Measurements from ENCODE around the gene ZDHHC15.
"Not testable (repeated sequence)": the region's sequence is repeated elsewhere in the genome, so short reads cannot be mapped to it uniquely, and the experiment has no call there.

ZDHHC15 gene

GRCh38 chrX:75421688-75422230, 101.1 kb downstream of the ZDHHC15 start:
- POLR2A ChIA-PET: no interaction called here
- CTCF ChIA-PET: no interaction called here
- no peak for DNase-seq (ENCODE audit: extremely low spot score)
- no peak for TF ChIP-seq CTCF (IDR thresholded peaks at IDR 0.05; ENCODE audit: control extremely low read depth, extremely low read depth, low read depth, missing control alignments)

DNA sequence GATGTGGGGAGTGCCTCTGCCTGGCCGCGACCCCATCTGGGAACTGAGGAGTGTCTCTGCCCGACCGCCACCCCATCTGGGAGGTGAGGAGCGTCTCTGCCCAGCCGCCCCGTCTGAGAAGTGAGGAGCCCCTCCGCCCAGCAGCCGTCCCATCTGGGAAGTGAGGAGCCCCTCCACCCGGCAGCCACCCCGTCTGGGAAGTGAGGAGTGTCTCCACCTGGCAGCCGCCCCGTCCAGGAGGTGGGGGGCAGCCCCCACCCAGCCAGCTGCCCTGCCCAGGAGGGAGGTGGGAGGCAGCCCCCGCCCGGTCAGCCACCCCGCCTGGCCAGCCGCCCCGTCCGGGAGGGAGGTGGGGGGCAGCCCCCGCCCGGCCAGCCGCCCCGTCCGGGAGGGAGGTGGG, 115.7 kb downstream of the ZDHHC15 start:
- POLR2A ChIA-PET; CTCF ChIA-PET; DNase-seq (ENCODE audit: extremely low spot score): not testable (repeated sequence)

GRCh38 chrX:75390470-75390869, 132.4 kb downstream of the ZDHHC15 start:
- ChIA-PET CTCF (no interaction called here), POLR2A (no interaction called here)
- no peak for DNase-seq (ENCODE audit: extremely low spot score)
- no peak for TF ChIP-seq CTCF (IDR thresholded peaks at IDR 0.05; ENCODE audit: control extremely low read depth, extremely low read depth, low read depth, missing control alignments)

- POLR2A ChIA-PET: no interaction called here
- TF ChIP-seq CTCF (IDR thresholded peaks at IDR 0.05; ENCODE audit: control extremely low read depth, extremely low read depth, low read depth, missing control alignments): no peak
- no peak for DNase-seq (ENCODE audit: extremely low spot score)
- CTCF ChIA-PET: no interaction called here
These were observed 153.1 kb downstream of the ZDHHC15 start for GRCh38 chrX:75369721-75370120.

GRCh38 chrX:75366861-75367260, 156.0 kb downstream of the ZDHHC15 start:
- CTCF ChIA-PET: no interaction called here
- no peak for TF ChIP-seq CTCF (IDR thresholded peaks at IDR 0.05; ENCODE audit: control extremely low read depth, extremely low read depth, low read depth, missing control alignments)
- no peak for DNase-seq (ENCODE audit: extremely low spot score)
- POLR2A ChIA-PET: no interaction called here

GRCh38 chrX:75365243-75365975, 157.4 kb downstream of the ZDHHC15 start:
- no peak for DNase-seq (ENCODE audit: extremely low spot score)
- CTCF ChIA-PET: interaction anchor here (1.5 kb wide), 1 partner anchor 14 kb away, joined by 4 read pairs; no protein-coding TSS in a partner anchor
- POLR2A ChIA-PET: no interaction called here
- no peak for TF ChIP-seq CTCF (IDR thresholded peaks at IDR 0.05; ENCODE audit: control extremely low read depth, extremely low read depth, low read depth, missing control alignments)

DNA sequence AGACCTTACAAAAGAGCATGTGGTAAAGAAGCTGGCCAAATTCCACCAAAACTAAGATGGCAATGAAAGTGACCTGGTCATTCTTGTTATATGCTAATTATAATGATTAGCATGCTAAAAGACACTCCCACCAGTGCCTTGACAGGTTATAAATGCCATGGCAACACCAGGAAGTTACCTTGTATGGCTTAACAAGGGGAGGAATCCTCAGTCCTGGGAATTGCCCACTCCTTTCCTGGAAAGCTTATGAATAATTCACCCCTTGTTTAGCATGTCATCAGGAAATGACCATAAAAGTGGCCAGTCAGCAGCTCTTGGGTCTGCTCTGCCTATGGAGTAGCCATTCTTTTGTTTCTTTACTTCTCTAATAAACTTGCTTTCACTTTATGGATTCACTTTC, 161.0 kb downstream of the ZDHHC15 start:
- TF ChIP-seq CTCF (IDR thresholded peaks at IDR 0.05; ENCODE audit: control extremely low read depth, extremely low read depth, low read depth, missing control alignments): no peak
- CTCF ChIA-PET: no interaction called here
- no peak for DNase-seq (ENCODE audit: extremely low spot score)
- POLR2A ChIA-PET: no interaction called here

GRCh38 chrX:75348601-75349000, 174.2 kb downstream of the ZDHHC15 start:
- DNase-seq (ENCODE audit: extremely low spot score); CTCF ChIA-PET: not testable (repeated sequence)

More at GRCh38 chrX:75348601-75349000, 174.2 kb downstream of the ZDHHC15 start:
- POLR2A ChIA-PET: not testable (repeated sequence)
